Mucosa of stomach (tissue), 1 donor: ENCODE results near the gene PRPF8.
"Not testable (repeated sequence)": the region's sequence is repeated elsewhere in the genome, so short reads cannot be mapped to it uniquely, and the experiment has no call there.

Experiments used
- H3K27me3 ChIP-seq: one replicate; pipeline ENCODE4 v1.7.0; 2013; ENCODE audit warnings: mild to moderate bottlenecking, low read length; ENCODE audit not compliant: control insufficient read depth, insufficient read depth
- H3K36me3 ChIP-seq: one replicate; pipeline ENCODE4 v1.7.0; 2013; ENCODE audit warnings: low read length; ENCODE audit not compliant: control insufficient read depth, insufficient read depth
- H3K4me1 ChIP-seq: one replicate; pipeline ENCODE4 v1.7.0; 2013; ENCODE audit warnings: mild to moderate bottlenecking, low read length; ENCODE audit not compliant: control insufficient read depth, insufficient read depth
- H3K4me3 ChIP-seq: one replicate; pipeline ENCODE4 v1.7.0; 2013; ENCODE audit warnings: low read length
- H3K9ac ChIP-seq: one replicate; pipeline ENCODE4 v1.7.0; 2013; ENCODE audit warnings: mild to moderate bottlenecking, low read length, moderate library complexity
- H3K9me3 ChIP-seq: one replicate; pipeline ENCODE4 v1.7.0; 2013; ENCODE audit warnings: mild to moderate bottlenecking, low read length, moderate library complexity; ENCODE audit not compliant: control insufficient read depth
- donor health status: Pancreatic carcinoma.

PRPF8 gene

GRCh38 chr17:1714427-1714979, 29.8 kb upstream of the PRPF8 start:
- Histone ChIP-seq H3K36me3 (peaks cover 16% of the 10 kb centered on the region), H3K9ac (peak overlapping the region; percentile 94), H3K9me3 (no peaks in the 10 kb centered on the region), H3K4me1 (peaks cover 56% of the 10 kb centered on the region), H3K4me3 (peak overlapping the region; percentile 78), H3K27me3 (no peaks in the 10 kb centered on the region)

GRCh38 chr17:1713878-1714426, 29.3 kb upstream of the PRPF8 start:
- Histone ChIP-seq H3K9ac (peak overlapping the region; percentile 53), H3K4me3 (peak overlapping the region; percentile 78), H3K36me3 (peaks cover 16% of the 10 kb centered on the region), H3K4me1 (peaks cover 57% of the 10 kb centered on the region), H3K27me3 (no peaks in the 10 kb centered on the region), H3K9me3 (no peaks in the 10 kb centered on the region)

DNA sequence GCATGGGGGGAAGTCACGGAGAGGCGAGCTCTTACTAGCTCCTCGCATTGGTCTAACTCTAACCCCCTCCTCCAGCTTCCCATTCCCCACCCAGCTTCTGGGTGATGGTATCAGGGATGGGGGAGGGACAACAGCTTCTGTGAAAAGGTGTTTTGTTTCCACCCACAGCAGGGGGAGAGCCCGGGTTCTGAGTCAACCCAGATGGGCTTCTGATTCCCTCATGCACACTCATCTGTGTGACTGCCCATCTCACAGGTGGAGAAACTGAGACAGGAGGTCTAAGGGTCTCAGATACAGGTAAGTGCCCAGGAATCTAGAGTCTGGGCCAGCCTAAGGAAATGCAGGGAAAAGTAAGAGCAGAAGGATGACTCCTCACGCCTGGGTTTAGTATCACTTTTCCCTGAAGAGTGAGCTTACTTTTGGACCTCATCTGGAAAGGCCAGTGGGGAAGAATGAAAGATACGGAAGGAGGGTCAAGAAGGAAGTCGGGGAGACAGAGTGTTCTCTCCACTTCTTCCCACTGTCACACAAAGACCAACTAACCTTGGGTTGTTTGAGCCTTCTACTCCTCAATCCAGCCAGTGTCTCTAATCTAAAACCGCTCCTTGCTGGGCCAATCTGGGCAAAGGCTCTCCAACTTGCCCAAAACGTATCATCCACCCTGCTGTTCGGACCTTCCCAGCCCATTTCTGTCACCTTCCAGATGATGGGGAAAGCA, 28.7 kb upstream of the PRPF8 start:
- Histone ChIP-seq H3K27me3 (no peaks in the 10 kb centered on the region), H3K4me3 (no peak overlapping the region), H3K4me1 (peaks cover 55% of the 10 kb centered on the region), H3K9ac (no peak overlapping the region), H3K9me3 (no peaks in the 10 kb centered on the region), H3K36me3 (peaks cover 16% of the 10 kb centered on the region)

- peaks cover 16% of the 10 kb centered on the region for H3K36me3 ChIP-seq
- no peak overlapping the region for H3K9ac ChIP-seq
- no peak overlapping the region for H3K4me3 ChIP-seq
- no peaks in the 10 kb centered on the region for H3K9me3 ChIP-seq
- H3K4me1 ChIP-seq = peaks cover 48% of the 10 kb centered on the region
- no peaks in the 10 kb centered on the region for H3K27me3 ChIP-seq
These were observed 27.6 kb upstream of the PRPF8 start for GRCh38 chr17:1712271-1712670.

GRCh38 chr17:1711804-1712203, 27.1 kb upstream of the PRPF8 start:
- Histone ChIP-seq H3K9ac (no peak overlapping the region), H3K9me3 (no peaks in the 10 kb centered on the region), H3K27me3 (no peaks in the 10 kb centered on the region), H3K36me3 (peaks cover 16% of the 10 kb centered on the region), H3K4me1 (peaks cover 48% of the 10 kb centered on the region), H3K4me3 (no peak overlapping the region)

DNA sequence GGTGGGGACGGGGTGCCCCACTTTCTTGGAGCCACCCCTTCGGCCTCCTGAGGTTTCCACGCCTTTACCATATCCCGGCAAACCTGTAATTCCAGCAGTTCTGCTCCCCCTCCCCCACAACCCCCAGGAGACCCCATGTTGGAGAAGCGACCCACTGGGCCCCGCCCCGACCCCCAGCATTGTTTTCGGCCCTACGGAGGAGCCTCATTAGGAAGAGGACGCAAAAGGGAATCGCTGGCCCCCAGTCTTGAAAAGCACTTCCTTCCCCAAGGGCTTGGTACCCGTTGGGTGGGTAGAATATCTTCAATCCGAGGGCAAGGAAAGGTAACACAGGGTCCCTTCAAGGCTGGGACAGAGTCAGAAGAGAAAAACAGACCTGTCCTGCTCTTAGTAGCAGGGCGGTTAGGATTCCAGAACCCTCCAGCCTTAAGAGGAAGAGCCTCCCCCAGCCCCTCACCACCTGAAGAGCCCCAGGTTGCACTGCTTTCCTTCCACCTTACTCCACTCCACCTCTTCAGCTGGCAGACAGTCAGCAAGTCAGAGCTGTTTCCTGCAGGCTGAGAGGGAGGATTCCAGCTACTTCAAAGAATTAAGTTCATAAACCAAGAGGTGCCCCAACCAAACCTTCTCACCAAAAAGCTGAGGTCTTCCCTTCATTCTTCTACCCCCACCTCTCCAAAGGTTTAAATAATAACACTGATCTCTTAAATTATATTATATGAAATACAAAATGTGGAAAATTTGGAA, 26.3 kb upstream of the PRPF8 start:
- peak overlapping the region; percentile 81 for H3K9ac ChIP-seq
- H3K36me3 ChIP-seq = peaks cover 16% of the 10 kb centered on the region
- peaks cover 48% of the 10 kb centered on the region for H3K4me1 ChIP-seq
- peak overlapping the region; percentile 29 for H3K4me3 ChIP-seq
- no peaks in the 10 kb centered on the region for H3K9me3 ChIP-seq
- H3K27me3 ChIP-seq = no peaks in the 10 kb centered on the region

GRCh38 chr17:1709971-1710806, 25.5 kb upstream of the PRPF8 start, which contains the start of gene TLCD2:
TSS of gene TLCD2 (minus strand) at chr17:1710377. CDS start at chr17:1710242, 135 bp downstream.
- Histone ChIP-seq H3K9ac (peak within 1 kb of the TSS; percentile 81), H3K9me3 (no peaks in the 10 kb centered on the region), H3K36me3 (peaks cover 16% of the 10 kb centered on the region), H3K4me3 (peak within 1 kb of the TSS; percentile 29), H3K27me3 (no peaks in the 10 kb centered on the region), H3K4me1 (peaks cover 47% of the 10 kb centered on the region)

DNA sequence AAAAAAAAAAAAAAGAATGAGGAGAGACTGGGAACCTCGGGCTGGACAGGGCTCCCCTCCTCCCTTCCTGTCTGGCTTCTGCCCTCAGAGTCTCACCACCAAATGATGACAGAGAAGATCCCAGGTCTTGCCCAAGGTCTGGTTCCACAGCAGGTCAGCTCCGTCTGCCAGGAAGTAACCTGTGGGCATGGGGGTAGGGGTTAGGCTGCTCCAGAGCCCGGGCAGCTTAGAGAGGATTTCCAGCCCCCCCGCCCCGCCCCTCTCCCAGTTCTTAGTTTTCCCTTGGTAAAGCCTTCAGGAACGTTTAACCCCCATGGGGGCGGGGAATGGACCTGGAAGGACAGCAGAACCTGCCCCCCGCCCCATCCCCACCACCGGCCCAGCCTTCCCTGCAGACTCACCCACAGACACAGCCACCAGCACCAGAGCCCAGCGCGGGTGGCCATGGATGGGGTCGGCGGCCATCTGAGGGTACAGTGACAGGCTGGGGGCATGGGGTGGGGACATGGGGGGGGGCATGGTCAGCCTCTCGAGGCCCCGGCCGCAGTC, 24.8 kb upstream of the PRPF8 start:
- H3K9me3 ChIP-seq = no peaks in the 10 kb centered on the region
- peak overlapping the region; percentile 81 for H3K9ac ChIP-seq
- H3K4me1 ChIP-seq = peaks cover 44% of the 10 kb centered on the region
- H3K36me3 ChIP-seq = peaks cover 16% of the 10 kb centered on the region
- H3K27me3 ChIP-seq = no peaks in the 10 kb centered on the region
- H3K4me3 ChIP-seq = no peak overlapping the region

GRCh38 chr17:1708791-1709346, 24.2 kb upstream of the PRPF8 start:
- H3K9ac ChIP-seq = peak overlapping the region; percentile 81
- not testable (repeated sequence) for H3K27me3 ChIP-seq, H3K9me3 ChIP-seq, H3K4me3 ChIP-seq
- H3K4me1 ChIP-seq = peaks cover 38% of the 10 kb centered on the region
- peaks cover 16% of the 10 kb centered on the region for H3K36me3 ChIP-seq

GRCh38 chr17:1707107-1707506, 22.4 kb upstream of the PRPF8 start:
- Histone ChIP-seq H3K4me3 (no peak overlapping the region), H3K36me3 (peaks cover 4% of the 10 kb centered on the region), H3K9ac (no peak overlapping the region), H3K9me3 (no peaks in the 10 kb centered on the region), H3K4me1 (peaks cover 20% of the 10 kb centered on the region), H3K27me3 (no peaks in the 10 kb centered on the region)

GRCh38 chr17:1705004-1705403, 20.3 kb upstream of the PRPF8 start:
- no peaks in the 10 kb centered on the region for H3K27me3 ChIP-seq
- no peaks in the 10 kb centered on the region for H3K36me3 ChIP-seq
- H3K4me1 ChIP-seq = peaks cover 4% of the 10 kb centered on the region
- no peak overlapping the region for H3K9ac ChIP-seq
- H3K9me3 ChIP-seq = no peaks in the 10 kb centered on the region
- no peak overlapping the region for H3K4me3 ChIP-seq
